ENCODE data around the gene MMP26.

GRCh38 chr11:4665424-4665823 is 39.2 kb upstream of the MMP26 start:
- TF ChIP-seq EZH2 (IDR thresholded peaks at IDR 0.05), result no peak
- no peak for TF ChIP-seq POLR2AphosphoS5 (IDR thresholded peaks at IDR 0.05; ENCODE audit: borderline replicate concordance, low read depth, low read length)
- TF ChIP-seq FOXP2 (optimal IDR thresholded peaks at IDR 0.05; ENCODE audit: control extremely low read depth, extremely low read length, insufficient read depth), result no peak

All from SK-N-MC (cell line).